ENCODE data around the gene HOXB3. TPM values are rescaled to one million over a fixed set of nuclear protein-coding genes. Genes with fewer than 3 reads are reported as not detected.
"Not testable (repeated sequence)": the region's sequence is repeated elsewhere in the genome, so short reads cannot be mapped to it uniquely, and the experiment has no call there.

The HOXB3 gene
- polyA plus RNA-seq, 4 donors = 145 to 170 (median 155) TPM

DNA sequence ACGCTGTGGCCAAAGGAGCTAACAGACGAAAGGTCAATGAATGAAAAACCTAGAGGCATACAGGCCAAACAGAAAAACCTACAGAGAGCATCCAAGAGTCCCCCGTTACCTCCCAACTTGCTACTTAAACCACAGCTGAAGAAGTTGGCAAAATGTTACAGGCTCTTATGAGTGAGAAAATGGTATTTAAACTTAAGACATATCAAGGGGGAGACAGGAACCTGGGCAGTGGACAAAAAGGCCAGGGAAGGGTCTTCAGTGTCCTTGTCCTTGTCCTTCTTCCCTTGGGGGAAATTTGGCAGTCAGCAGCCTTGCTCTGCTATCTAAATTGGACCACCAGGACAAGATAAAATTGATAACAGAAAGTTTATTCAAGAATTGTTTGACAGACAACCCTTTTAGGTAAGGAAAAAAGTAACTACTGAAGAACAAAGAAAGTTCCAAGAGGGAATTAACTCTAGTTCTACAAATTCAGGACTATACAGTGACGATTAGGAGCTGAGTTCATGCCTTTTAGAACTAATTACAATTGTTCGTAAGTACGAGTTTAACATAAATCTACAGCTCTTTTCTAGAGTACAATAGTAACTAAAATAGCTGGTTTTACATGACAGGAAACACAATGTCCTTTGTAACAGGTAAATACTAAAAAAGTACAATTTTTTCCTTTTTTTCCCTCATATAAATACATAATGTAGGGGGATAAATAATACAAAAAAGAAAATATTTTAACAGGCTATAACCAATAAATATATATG lies 41.3 kb downstream of the HOXB3 start:
- DNase-seq (ENCODE audit: low read depth in 4 of 4, low spot score in 3 of 4) = no peak

DNA sequence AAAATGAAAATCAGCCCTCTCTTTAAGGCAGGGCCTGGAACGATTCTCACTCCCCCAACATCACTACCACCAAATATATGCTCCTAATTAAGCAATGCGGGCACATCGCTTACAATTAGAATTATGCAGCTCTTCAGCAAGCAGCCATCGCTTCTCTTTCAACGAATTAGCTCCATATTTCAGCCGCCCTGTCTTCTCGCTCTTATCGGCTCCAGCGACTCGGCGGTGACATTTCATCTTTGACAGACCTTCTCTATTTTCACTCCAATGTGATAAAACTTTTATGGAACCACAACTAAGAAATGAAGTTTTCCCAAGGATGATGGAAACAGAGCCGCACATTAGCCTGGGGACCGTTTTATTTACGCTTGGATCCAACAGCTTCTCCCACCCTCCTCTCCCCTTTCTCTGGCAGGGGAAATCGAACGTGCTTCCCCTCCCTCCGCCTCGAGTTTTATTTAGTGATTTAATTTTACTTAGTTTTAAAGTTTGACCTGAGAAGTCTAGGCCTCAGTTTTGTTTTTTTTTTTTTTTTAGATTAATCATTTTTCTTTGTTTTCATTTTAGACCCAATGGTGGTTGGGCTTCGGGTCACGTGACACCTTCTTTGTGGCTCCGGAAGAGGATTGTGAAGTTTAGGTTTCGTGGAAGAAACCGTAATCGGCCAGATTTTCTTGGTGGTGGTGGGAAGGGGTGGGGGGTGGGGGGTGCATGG lies 42.1 kb downstream of the HOXB3 start:
- DNase-seq (ENCODE audit: low read depth in 4 of 4, low spot score in 3 of 4) = no peak

DNA sequence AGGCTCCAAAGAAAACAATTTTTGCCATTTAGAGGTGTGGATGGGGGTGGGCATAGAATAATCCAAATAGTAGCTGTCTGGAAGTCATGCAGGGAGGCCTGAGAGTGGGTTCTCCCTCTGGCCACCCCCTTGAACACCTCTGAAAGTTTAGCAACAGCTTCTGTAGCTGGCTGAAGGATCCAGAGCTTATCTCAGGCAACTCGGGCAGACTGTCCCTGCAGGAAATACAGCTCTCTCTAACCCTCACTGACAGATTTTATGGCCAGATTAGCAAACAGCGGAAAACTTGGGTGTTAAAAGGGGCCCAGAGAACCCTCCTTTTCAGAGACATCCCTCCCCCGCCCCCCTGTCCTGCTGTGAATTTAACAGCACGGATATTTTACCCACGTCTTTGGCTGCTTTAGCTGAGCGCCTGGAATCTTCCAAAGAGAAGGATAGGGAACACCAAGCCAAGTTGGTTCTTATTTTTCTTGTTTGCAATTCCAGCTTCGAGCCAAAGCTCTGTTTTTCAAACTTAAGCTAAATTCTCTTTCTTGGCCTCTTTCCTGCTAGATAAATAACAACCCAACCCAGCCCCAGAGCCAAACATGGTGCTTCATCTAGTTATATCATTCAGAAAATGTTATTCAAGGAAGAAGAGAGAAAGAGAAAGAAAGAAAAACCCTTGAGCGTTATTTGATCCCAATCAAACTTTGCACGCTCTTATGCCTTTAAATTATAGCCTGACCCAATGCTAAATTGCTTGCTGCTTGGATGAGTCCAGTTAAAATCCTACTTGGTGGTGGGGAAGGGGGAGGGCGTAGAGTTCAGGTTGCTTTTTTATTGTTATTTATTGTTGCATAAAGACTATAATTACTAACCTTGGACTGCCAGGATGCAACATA lies 42.9 kb downstream of the HOXB3 start:
- DNase-seq (ENCODE audit: low read depth in 4 of 4, low spot score in 3 of 4) = no peak

- DNase-seq (ENCODE audit: low read depth in 4 of 4, low spot score in 3 of 4) = no peak
Measured at GRCh38 chr17:48546137-48546923, 43.7 kb downstream of the HOXB3 start.

- no peak for DNase-seq (ENCODE audit: low read depth in 4 of 4, low spot score in 3 of 4)
Measured at GRCh38 chr17:48545539-48545938, 44.5 kb downstream of the HOXB3 start.

DNA sequence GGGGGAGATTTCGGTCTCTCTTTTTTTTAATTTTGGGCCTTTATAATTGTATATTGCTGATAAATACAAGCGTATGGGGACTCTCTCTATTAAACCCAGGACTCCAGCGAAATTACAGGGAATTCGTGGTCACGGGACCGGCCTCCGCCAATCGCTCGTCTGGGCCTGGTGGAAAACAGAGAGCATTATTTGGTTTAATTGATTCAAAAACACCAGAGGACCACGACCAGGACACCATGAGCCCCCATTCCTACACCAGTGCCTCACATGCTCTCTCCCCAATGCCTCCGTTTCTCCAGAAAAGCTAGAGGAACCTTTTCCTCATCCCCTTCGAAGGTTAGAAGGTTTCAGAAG lies 45.0 kb downstream of the HOXB3 start, which contains the start of gene HOXB2:
TSS of gene HOXB2 (minus strand) at position 88 of the 354 bp plus-strand sequence. CDS start 198 bp downstream, outside the sequence.
- no peak for DNase-seq (ENCODE audit: low read depth in 4 of 4, low spot score in 3 of 4)

- no peak for DNase-seq (ENCODE audit: low read depth in 4 of 4, low spot score in 3 of 4)
Measured at GRCh38 chr17:48544349-48545021, 45.6 kb downstream of the HOXB3 start.

- DNase-seq (ENCODE audit: low read depth in 4 of 4, low spot score in 3 of 4) = no peak
Measured at GRCh38 chr17:48543854-48544348, 46.1 kb downstream of the HOXB3 start.

DNA sequence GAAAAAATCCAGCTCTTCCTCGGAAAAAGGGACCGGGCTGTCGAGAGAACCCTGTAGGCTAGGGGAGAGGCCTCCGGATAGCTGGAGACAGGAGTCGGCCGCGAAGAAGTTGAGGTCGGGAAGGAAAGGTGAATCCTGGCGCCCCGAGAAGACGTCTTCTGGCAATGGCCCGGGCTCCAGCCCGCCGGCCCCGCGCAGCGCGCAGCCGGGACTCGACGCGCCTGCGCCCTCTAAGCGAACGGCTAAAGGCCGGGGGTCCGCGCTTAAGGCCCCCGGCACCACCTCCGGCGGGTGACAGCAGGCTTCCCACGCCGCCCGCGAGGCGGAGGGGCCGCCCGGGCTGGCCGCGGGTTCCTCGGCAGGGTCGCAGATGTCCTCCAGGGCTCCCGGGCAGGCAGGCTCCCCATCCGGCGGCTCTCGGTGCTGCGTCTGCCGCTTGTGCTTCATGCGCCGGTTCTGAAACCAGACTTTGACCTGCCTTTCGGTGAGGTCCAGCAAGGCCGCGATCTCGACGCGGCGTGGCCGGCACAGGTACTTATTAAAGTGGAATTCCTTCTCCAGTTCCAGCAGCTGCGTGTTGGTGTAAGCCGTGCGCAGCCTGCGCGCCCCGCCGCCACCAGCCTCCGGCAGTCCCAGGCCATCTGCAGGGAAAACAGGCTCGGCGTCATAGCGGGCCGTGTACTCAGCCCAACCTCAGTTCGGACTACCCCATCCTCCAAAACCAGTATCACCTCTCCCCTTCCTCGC lies 46.8 kb downstream of the HOXB3 start:
- DNase-seq (ENCODE audit: low read depth in 4 of 4, low spot score in 3 of 4) = no peak

GRCh38 chr17:48542698-48543106 lies 47.3 kb downstream of the HOXB3 start:
- DNase-seq (ENCODE audit: low read depth in 4 of 4, low spot score in 3 of 4) = no peak

DNA sequence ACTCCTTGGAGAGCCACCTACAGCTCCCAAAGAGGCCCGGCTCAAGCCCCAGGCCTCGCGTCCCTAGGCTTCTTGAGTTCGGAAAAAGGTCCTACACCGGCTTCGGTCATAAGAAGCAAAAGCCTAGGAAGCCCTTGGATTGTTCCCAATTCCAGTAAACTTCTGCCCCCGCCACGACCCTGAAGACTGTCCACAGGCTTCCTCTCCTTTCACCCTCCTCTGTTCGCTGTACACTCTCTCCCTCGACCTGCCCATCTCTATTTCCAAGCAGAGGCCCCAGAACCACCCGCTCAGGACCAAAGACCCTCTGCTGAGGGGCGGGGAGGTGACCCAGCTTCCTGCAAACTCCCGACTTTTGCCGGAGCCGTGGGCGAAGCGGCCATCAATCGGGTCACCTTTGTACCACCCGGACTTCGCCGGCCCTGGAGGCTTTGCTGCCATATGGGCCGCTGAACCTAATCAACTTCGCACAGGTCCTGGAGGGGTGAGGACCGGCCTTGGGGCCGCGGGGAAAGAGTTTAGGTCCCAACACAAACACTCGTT lies 47.9 kb downstream of the HOXB3 start:
- DNase-seq (ENCODE audit: low read depth in 4 of 4, low spot score in 3 of 4) = no peak

DNA sequence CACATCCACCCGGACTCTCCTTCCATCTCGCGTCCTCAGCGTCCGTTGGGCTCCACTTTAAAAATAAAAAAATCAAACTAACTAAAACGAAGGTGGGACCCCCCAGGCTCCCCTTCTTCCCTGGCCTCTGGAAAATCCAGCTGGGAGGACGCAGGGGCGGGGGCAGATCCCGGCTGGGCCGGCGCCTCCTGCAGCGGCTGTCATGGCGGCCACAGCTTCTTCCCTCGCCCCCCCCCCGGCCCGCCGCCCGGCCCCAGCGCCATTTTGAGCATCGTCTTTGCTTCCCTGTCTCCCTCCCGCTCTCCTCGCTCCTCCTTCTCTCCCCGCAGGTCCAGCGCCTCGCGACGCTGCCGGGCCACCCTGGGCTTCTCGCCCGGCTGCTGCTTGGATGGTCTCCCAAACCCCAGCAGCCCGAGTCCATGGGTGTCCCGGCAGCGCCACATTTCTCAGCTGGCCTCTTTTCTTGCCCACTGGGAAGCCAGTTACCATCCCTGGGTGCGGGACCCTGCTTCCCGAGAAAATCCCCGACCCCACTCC lies 48.4 kb downstream of the HOXB3 start:
- DNase-seq (ENCODE audit: low read depth in 4 of 4, low spot score in 3 of 4) = no peak

DNA sequence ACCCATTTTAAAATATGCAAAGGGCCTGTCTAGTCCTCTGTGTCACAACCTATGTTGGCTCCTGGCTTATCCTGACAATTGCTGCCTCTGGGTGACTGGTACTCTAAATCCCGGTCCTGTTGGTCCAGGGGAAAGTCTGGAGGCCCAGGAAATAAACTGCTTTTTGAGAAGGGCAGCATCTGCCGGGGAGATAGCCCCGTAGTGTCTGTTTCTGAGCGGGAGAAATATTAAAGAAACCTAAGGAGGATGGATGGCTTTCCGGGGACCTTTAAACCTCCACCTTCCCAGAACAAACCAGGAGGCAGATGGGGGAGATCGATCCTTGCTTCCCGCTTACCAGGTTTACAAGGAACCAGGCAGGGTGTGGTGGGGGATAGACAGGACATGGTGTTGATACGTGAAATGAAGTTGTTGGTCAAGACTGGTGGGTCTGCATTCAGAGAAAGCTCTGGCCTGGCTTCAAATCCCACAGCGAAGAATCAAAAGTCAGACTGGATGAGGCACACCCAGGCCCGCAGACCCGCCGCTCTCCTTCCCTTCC lies 48.9 kb downstream of the HOXB3 start:
- DNase-seq (ENCODE audit: low read depth in 4 of 4, low spot score in 3 of 4) = no peak

DNA sequence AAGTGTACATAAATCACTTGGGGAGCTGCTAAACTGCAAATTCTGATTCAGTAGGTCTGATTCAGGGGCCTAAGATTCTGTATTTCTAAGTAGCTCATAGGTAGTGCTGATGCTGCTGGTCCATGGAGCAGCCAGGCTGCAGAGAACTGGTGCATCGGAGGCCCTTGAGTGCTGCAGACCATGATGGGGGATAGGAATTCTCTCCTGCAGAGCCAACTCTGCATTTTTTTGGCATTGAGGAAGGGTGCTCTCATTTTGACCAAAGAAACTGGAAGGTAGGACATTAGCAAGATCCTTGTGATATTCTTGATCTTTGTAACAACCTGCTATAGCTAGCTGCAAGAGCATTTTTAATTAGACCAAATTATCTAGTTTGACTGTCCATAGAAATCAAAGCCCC lies 49.8 kb downstream of the HOXB3 start:
- no peak for DNase-seq (ENCODE audit: low read depth in 4 of 4, low spot score in 3 of 4)

DNA sequence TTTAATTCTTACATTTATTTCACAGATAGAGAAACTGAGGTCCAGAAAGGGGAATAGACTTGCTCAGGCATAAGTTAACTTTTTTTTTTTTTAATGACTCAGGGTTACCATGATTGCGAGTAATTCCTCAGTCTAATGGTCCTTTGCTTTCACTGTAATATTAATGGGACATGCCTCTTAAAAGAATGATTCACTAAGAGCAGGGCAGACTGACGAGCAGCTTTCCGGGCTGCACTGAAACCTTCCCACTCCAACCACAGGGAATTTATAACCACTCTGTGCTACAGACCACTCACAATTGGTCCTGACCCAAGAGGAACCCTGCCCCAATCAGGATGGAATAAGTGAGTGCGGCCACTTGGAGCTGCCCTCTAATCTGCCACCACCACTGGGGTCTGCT lies 50.9 kb downstream of the HOXB3 start:
- DNase-seq (ENCODE audit: low read depth in 4 of 4, low spot score in 3 of 4) = no peak

DNA sequence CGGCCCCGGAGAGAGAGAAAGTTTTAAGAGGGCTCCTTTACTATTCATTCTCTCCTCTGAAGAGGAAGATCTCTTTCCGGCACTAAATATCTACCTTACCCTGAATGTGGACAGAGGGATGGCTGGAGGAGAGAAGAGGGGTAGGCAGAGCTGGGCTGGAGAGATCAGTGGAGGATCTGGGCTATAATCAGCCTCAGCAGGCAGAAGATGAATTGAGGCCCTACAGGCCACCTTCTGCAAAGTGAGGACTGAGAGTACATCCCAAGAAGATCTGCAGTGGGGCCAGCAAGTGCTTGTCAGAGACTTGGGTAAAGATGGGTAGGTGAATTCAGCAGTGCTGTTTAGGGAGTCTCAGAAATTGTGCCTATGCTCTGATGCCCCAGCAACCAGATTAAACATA lies 52.7 kb downstream of the HOXB3 start:
- DNase-seq (ENCODE audit: low read depth in 4 of 4, low spot score in 3 of 4) = no peak

DNA sequence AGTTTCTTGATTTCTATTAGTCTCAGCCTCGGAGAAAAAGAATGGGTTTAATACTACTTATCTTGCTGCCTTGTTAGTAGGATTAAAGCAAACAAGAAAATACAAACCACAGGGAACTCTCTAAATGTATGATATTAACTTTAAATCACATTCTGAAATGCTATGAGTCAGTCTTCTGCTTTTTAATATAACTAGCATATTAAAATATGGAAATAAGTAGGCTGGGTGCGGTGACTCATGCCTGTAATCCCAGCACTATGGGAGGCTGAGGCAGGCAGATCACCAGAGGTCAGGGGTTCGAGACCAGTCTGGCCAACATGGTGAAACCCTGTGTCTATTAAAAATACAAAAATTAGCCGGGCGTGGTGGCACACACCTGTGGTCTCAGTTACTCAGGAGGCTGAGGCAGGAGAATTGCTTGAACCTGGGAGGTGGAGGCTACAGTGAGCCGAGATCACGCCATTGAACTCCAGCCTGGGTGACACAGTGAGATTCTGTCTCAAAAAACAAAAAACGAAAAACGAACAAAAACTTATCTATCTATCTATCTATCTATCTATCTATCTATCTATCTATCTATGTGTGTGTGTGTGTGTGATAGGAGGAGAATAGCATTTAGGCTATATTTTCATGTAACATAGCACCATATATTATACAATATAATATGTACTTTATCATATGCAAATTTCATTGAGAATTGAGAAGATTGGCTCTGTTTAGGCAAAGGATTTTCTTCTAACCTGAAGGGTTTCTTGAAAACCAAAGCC lies 54.1 kb downstream of the HOXB3 start:
- not testable (repeated sequence) for DNase-seq (ENCODE audit: low read depth in 4 of 4, low spot score in 3 of 4)

Data from right renal pelvis (tissue), 4 donors.